Activated CD4-positive, alpha-beta memory T cell treated with anti-CD3 and anti-CD28 coated beads, Interleukin-2, amount 10 ng/mL, durations not matched to agents 7 days and 5 days (primary cell): ENCODE data around the gene IL1RL2. TPM values are rescaled to one million over a fixed set of nuclear protein-coding genes. Genes with fewer than 3 reads are reported as not detected.

ENCODE experiments used
- CTCF ChIA-PET: fragments of 350-600 bp; sonication (Branson Sonifier 250); formaldehyde crosslinking; loops from one replicate; lab custom pipeline; 2021; ENCODE audit warnings: antibody characterized with exemption, inconsistent platforms; lab: Charles Lee
- POLR2A ChIA-PET: fragments of 350-600 bp; sonication (Branson Sonifier 250); formaldehyde crosslinking; loops from one replicate; lab custom pipeline; 2021; ENCODE audit warnings: antibody characterized with exemption; lab: Charles Lee
- DNase-seq: peaks from one replicate; pipeline ENCODE4 v3.0.0-alpha.2; 2020
- H3K27ac Mint-ChIP-seq: one replicate; pipeline ENCODE4 v1.8.0; 2021; ENCODE audit warnings: mild to moderate bottlenecking, mixed read lengths
- H3K27me3 Mint-ChIP-seq: one replicate; pipeline ENCODE4 v1.8.0; 2021; ENCODE audit warnings: mixed read lengths
- H3K36me3 Mint-ChIP-seq: one replicate; pipeline ENCODE4 v1.8.0; 2021; ENCODE audit warnings: low read depth, mixed read lengths
- H3K4me1 Mint-ChIP-seq: one replicate; pipeline ENCODE4 v1.8.0; 2021; ENCODE audit warnings: mixed read lengths
- H3K4me3 Mint-ChIP-seq: one replicate; pipeline ENCODE4 v1.8.0; 2021; ENCODE audit warnings: mild to moderate bottlenecking, mixed read lengths
- H3K9me3 Mint-ChIP-seq: one replicate; pipeline ENCODE4 v1.8.0; 2021; ENCODE audit warnings: mixed read lengths
- total RNA-seq, 2 experiments: library from RNA; stranded (reverse); gene quantifications; one replicate each; pipeline ENCODE4 v1.2.3, GENCODE V29; 2021

The IL1RL2 gene
- total RNA-seq, 2 experiments from 2014 or later, result not detected

GRCh38 chr2:102187496-102188150 lies 800 bp downstream of the IL1RL2 start:
- H3K27ac Mint-ChIP-seq, result no peak overlapping the region
- POLR2A ChIA-PET, result interaction anchor here (0.7 to 1.9 kb wide), 2 partner anchors 53 to 163 kb away, joined by 3 to 5 read pairs; no protein-coding TSS in a partner anchor

DNA sequence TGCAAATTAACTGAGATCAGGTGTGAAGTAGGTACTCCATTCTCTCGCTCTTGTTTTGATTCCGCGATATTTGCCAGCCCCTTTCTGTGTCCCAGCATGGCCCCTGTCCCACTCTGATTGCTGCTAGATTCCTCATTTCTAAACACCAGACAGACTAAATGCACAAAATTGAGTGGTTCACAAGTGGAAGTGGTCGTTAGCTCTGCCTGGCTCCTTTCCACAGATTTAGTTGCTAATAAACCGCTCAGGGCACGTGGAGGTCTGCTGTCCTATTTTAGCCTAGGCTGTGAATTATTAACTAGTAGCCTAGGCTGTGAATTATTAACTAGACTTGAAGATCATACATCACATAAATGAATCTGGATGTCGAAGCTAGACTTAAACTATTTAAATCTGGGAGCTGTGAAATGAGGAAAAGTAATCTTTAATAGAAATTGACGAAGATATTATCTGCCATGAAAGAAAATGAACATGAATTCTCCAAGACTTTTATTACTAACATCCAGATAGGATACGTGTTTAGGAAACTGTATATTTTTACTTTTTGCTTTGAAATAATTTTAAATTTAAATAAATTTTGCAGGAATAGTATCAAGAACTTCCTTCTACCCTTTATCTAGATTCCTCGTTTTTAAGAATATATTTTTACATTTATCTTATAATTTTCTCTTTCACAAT lies 3.7 kb downstream of the IL1RL2 start:
- DNase-seq, result no peak
- Mint-ChIP-seq H3K27me3 (peaks cover 30% of the 10 kb centered on the region), H3K4me1 (peaks cover 11% of the 10 kb centered on the region), H3K27ac (no peak overlapping the region), H3K9me3 (peaks cover 4% of the 10 kb centered on the region), H3K4me3 (no peak overlapping the region), H3K36me3 (peaks cover 3% of the 10 kb centered on the region)
- POLR2A ChIA-PET, result no interaction called here
- CTCF ChIA-PET, result no interaction called here

More at GRCh38 chr2:102187496-102188150, 800 bp downstream of the IL1RL2 start:
- DNase-seq, result peak; percentile 35
- CTCF ChIA-PET, result interaction anchor here (0.7 to 1.2 kb wide), 3 partner anchors 11 to 53 kb away, joined by 3 to 11 read pairs (median 3); no protein-coding TSS in a partner anchor
- no peaks in the 10 kb centered on the region for H3K9me3 Mint-ChIP-seq
- peaks cover 22% of the 10 kb centered on the region for H3K27me3 Mint-ChIP-seq
- peak overlapping the region; percentile 66 for H3K4me3 Mint-ChIP-seq
- peaks cover 18% of the 10 kb centered on the region for H3K4me1 Mint-ChIP-seq
- H3K36me3 Mint-ChIP-seq, result peaks cover 3% of the 10 kb centered on the region

DNA sequence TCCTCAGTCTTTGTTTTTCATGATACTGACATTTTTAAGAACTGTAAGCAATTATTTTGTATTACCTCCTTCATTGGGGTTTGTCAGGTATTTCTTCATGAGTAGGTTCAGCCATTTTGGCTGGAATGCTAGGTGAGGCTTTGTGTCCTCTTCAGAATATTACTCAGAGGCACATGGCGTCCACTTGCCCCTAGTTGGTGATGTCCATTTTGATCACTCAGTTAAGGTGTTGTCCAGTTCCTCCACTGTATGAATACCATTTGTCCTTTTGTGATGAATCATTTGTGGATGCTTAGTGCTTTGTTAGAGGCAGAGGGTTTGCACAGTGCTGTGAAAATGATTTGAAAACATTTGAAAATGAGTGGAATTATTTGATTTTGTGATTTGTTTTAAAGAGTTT lies 4.7 kb downstream of the IL1RL2 start:
- CTCF ChIA-PET, result no interaction called here
- Mint-ChIP-seq H3K4me3 (no peak overlapping the region), H3K36me3 (peaks cover 3% of the 10 kb centered on the region), H3K27me3 (peaks cover 26% of the 10 kb centered on the region), H3K9me3 (peaks cover 4% of the 10 kb centered on the region), H3K4me1 (peaks cover 8% of the 10 kb centered on the region), H3K27ac (no peak overlapping the region)
- POLR2A ChIA-PET, result no interaction called here
- no peak for DNase-seq

- Mint-ChIP-seq H3K27ac (no peak overlapping the region), H3K4me3 (no peak overlapping the region), H3K27me3 (peaks cover 20% of the 10 kb centered on the region), H3K9me3 (peaks cover 4% of the 10 kb centered on the region), H3K36me3 (peaks cover 3% of the 10 kb centered on the region), H3K4me1 (peaks cover 6% of the 10 kb centered on the region)
- CTCF ChIA-PET, result no interaction called here
- no peak for DNase-seq
- POLR2A ChIA-PET, result interaction anchor here (1.1 kb wide), 1 partner anchor 56 kb away, joined by 3 read pairs; no protein-coding TSS in a partner anchor
These were observed 6.3 kb downstream of the IL1RL2 start for GRCh38 chr2:102193074-102193473.

GRCh38 chr2:102194609-102195268 lies 7.9 kb downstream of the IL1RL2 start:
- H3K9me3 Mint-ChIP-seq, result peaks cover 4% of the 10 kb centered on the region
- H3K4me3 Mint-ChIP-seq, result no peak overlapping the region
- ChIA-PET CTCF (no interaction called here), POLR2A (no interaction called here)
- no peak for DNase-seq
- H3K4me1 Mint-ChIP-seq, result peaks cover 8% of the 10 kb centered on the region
- no peaks in the 10 kb centered on the region for H3K36me3 Mint-ChIP-seq
- H3K27me3 Mint-ChIP-seq, result peaks cover 24% of the 10 kb centered on the region
- no peak overlapping the region for H3K27ac Mint-ChIP-seq

GRCh38 chr2:102197389-102198137 lies 10.7 kb downstream of the IL1RL2 start:
- no peak for DNase-seq
- Mint-ChIP-seq H3K27ac (no peak overlapping the region), H3K9me3 (peaks cover 4% of the 10 kb centered on the region), H3K27me3 (peaks cover 20% of the 10 kb centered on the region), H3K36me3 (no peaks in the 10 kb centered on the region), H3K4me3 (no peak overlapping the region), H3K4me1 (peaks cover 8% of the 10 kb centered on the region)
- CTCF ChIA-PET, result interaction anchor here (1.0 to 1.2 kb wide), 2 partner anchors 9 to 43 kb away, joined by 3 to 4 read pairs; no protein-coding TSS in a partner anchor
- POLR2A ChIA-PET, result no interaction called here

GRCh38 chr2:102200539-102200938 lies 13.7 kb downstream of the IL1RL2 start:
- Mint-ChIP-seq H3K4me3 (no peak overlapping the region), H3K27me3 (peaks cover 10% of the 10 kb centered on the region), H3K9me3 (peaks cover 1% of the 10 kb centered on the region), H3K4me1 (peaks cover 8% of the 10 kb centered on the region), H3K27ac (no peak overlapping the region), H3K36me3 (no peaks in the 10 kb centered on the region)
- DNase-seq, result no peak
- POLR2A ChIA-PET, result no interaction called here
- CTCF ChIA-PET, result interaction anchor here (1.2 kb wide), 1 partner anchor 40 kb away, joined by 3 read pairs; no protein-coding TSS in a partner anchor

- H3K4me3 Mint-ChIP-seq, result no peak overlapping the region
These were observed 17.8 kb downstream of the IL1RL2 start for GRCh38 chr2:102204638-102205037.

GRCh38 chr2:102206666-102207341 lies 20.0 kb downstream of the IL1RL2 start:
- Mint-ChIP-seq H3K27me3 (no peaks in the 10 kb centered on the region), H3K9me3 (peaks cover 2% of the 10 kb centered on the region), H3K36me3 (no peaks in the 10 kb centered on the region), H3K27ac (no peak overlapping the region), H3K4me1 (no peaks in the 10 kb centered on the region), H3K4me3 (no peak overlapping the region)
- POLR2A ChIA-PET, result no interaction called here
- no peak for DNase-seq
- CTCF ChIA-PET, result no interaction called here

More at GRCh38 chr2:102204638-102205037, 17.8 kb downstream of the IL1RL2 start:
- ChIA-PET CTCF (no interaction called here), POLR2A (no interaction called here)
- Mint-ChIP-seq H3K9me3 (peaks cover 2% of the 10 kb centered on the region), H3K36me3 (no peaks in the 10 kb centered on the region), H3K4me1 (no peaks in the 10 kb centered on the region), H3K27me3 (no peaks in the 10 kb centered on the region), H3K27ac (no peak overlapping the region)
- DNase-seq, result no peak

- Mint-ChIP-seq H3K9me3 (peaks cover 2% of the 10 kb centered on the region), H3K4me3 (no peak overlapping the region), H3K27ac (no peak overlapping the region), H3K4me1 (no peaks in the 10 kb centered on the region), H3K36me3 (no peaks in the 10 kb centered on the region), H3K27me3 (no peaks in the 10 kb centered on the region)
- ChIA-PET POLR2A (no interaction called here), CTCF (no interaction called here)
- DNase-seq, result no peak
These were observed 22.0 kb downstream of the IL1RL2 start for GRCh38 chr2:102208774-102209173.

DNA sequence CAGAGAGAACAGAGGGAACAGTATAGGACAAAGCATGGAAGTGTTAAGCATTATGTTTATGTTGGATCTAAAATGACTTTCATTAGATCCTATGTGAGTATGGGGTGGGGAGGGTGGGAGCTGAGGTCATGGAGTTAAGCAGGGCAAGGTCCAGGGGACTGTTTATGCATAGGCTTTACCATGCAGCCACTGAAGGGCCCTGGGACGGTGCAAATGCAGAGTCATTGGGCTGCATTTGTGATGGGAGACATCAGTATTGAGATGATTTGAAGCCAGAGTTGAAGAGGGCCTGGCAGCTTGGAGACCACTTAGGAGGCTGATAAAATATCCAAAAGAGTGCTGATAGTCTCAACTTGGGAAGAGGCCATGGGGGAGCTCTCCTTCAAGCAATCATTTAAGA lies 22.7 kb downstream of the IL1RL2 start:
- Mint-ChIP-seq H3K9me3 (peaks cover 2% of the 10 kb centered on the region), H3K27ac (no peak overlapping the region), H3K36me3 (no peaks in the 10 kb centered on the region), H3K27me3 (no peaks in the 10 kb centered on the region), H3K4me3 (no peak overlapping the region), H3K4me1 (no peaks in the 10 kb centered on the region)
- ChIA-PET CTCF (no interaction called here), POLR2A (no interaction called here)
- no peak for DNase-seq

GRCh38 chr2:102217032-102217431 lies 30.2 kb downstream of the IL1RL2 start:
- Mint-ChIP-seq H3K27ac (no peak overlapping the region), H3K9me3 (peaks cover 35% of the 10 kb centered on the region), H3K4me3 (no peak overlapping the region), H3K4me1 (peaks cover 16% of the 10 kb centered on the region), H3K36me3 (peaks cover 26% of the 10 kb centered on the region), H3K27me3 (no peaks in the 10 kb centered on the region)
- no peak for DNase-seq
- ChIA-PET POLR2A (no interaction called here), CTCF (interaction anchor here (1.0 to 2.2 kb wide), 2 partner anchors 23 to 24 kb away, joined by 3 to 11 read pairs; no protein-coding TSS in a partner anchor)
